ENCODE data around the gene GAPVD1.

GRCh38 chr9:125243792-125244260, 17.8 kb upstream of the GAPVD1 start:
- TF ChIP-seq RFX5 (IDR thresholded peaks at IDR 0.05; ENCODE audit: low read depth, low read length) (no peak), ZBTB46 (CRISPR knock-in tag; IDR thresholded peaks at IDR 0.05; ENCODE audit: borderline replicate concordance) (no peak), POLR2A (IDR thresholded peaks at IDR 0.05; ENCODE audit: insufficient read depth in 1 of 2, low read depth in 2 of 2, low read length in 2 of 2) (no peak), HMGXB4 (CRISPR knock-in tag; IDR thresholded peaks at IDR 0.05; ENCODE audit: borderline replicate concordance in 1 of 2, low read depth in 1 of 2) (no peak), ARID3A (IDR thresholded peaks at IDR 0.05; ENCODE audit: low read depth, low read length) (no peak), IRF9 (CRISPR knock-in tag; IDR thresholded peaks at IDR 0.05; ENCODE audit: borderline replicate concordance) (no peak), TRIM24 (CRISPR knock-in tag; IDR thresholded peaks at IDR 0.05) (no peak), CTCF (CRISPR knock-in tag; IDR thresholded peaks at IDR 0.05) (no peak), PBX2 (CRISPR knock-in tag; IDR thresholded peaks at IDR 0.05) (no peak)
